HG03159 (cell line): ENCODE results near the gene NDUFV1.
"Not testable (repeated sequence)": the region's sequence is repeated elsewhere in the genome, so short reads cannot be mapped to it uniquely, and the experiment has no call there.

ENCODE experiments used
- ATAC-seq: cut with Tn5 transposase; IDR thresholded peaks from one replicate; pipeline ENCODE4 v1.9.1; 2021; ENCODE audit warnings: mild to moderate bottlenecking, moderate library complexity; ENCODE audit not compliant: unreplicated experiment

NDUFV1 gene

DNA sequence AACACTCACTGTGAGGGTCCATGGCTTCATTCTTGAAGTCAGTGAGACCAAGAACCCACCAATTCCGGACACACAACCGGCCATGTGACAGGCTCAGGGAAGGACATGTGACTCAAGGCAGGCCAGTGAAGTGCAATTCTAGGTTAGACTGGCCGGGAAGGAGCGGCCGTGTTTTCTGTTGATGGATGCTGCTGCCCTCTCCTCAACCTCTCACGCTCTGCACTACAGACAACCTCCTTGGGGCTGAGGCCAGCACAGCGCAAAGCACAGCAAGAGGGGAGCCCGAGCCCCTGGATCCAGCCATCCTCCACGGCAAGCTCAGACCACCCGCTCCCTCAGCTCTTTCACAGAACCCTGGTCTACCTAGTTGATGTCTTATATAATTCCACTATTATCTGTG is 20.2 kb downstream of the NDUFV1 start:
- no peak for ATAC-seq

DNA sequence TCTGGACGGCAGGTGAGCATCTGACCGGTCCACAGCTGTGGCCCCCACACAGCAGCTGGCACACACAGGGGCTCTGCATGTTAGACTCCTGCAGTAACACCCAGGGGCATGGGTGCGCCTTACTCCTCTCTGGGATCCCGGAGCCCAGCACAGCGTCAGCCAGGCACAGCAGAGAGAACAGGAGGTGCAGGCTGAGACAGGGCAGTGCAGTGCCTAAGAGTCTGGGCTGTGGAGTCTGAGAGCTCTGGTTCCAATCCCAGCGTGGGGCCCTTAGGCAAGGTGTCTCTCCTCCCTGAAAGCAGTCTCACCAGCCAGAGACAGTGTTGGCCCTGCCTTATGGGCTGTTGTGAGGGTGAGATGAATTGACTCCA is 20.7 kb downstream of the NDUFV1 start:
- ATAC-seq, result no peak

DNA sequence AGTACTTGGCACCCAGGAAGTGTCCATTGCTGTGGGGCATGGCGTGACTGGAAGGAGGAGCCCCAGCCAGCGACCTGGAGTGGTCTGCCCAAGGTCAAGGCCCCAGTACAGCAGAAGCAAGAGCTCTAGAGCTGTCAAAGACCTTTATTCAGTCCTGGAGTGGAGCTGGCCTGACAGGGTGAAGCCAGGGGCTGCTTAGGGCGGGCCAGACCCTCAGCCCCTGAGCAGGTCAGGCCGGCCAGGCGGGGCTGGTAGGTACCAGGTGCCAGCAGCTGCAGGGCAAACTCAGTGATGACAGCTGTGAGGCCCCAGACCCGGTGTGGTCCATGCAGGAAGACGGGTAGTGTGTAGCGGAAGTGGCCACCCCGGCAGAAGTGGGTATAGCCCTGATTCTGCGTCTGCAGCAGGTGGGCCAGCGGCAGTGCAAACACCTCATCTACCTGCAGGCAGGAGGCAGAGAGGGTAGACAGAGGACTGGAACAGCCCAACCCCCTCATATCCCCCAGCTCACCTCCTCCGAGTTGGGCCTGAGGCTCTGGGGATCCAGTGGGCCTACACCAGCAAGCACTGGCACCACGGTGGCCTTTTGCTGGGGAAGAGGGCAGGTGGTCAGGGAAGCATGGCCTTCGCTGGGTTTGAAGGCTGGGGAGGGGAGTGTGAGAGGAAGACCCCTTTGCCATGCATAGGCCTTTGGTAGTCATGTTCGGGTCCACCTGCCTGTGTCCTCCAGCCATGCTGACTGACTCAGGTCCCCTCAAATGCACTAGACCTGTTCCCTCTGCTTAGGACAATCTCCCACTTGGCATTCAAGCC is 21.3 kb downstream of the NDUFV1 start:
- ATAC-seq, result no peak

DNA sequence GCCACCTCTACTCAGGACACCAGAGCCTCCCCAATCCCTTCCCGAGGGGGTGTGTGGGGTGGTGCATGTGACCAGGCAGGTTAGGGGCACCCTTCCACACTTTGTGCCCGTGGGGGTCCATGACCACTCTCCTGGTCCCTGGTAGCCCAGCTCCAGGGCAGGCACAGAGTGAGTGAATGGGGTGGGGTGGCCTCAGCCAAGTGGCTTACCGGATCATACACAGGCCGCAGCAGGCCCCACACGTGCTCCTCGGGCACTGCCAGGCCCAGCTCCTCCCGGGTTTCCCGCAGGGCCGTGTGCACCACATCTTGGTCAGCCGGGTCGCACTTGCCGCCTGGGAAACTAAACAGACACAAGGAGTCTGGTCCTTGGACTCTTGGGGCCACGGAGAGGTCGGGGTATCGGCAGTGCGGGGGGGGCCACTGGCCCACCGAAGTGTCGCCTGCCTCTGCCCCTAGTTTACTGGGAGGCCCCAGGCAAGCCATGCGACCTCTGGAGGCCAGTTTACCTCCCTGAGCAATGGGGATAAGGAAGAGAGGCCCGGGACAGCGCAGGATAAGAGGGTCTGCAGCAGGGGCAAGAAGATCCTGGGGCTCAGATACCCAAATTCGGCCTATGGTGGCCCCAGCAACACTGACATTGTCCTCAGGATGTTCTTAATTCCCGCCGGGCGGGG is 22.1 kb downstream of the NDUFV1 start:
- no peak for ATAC-seq

DNA sequence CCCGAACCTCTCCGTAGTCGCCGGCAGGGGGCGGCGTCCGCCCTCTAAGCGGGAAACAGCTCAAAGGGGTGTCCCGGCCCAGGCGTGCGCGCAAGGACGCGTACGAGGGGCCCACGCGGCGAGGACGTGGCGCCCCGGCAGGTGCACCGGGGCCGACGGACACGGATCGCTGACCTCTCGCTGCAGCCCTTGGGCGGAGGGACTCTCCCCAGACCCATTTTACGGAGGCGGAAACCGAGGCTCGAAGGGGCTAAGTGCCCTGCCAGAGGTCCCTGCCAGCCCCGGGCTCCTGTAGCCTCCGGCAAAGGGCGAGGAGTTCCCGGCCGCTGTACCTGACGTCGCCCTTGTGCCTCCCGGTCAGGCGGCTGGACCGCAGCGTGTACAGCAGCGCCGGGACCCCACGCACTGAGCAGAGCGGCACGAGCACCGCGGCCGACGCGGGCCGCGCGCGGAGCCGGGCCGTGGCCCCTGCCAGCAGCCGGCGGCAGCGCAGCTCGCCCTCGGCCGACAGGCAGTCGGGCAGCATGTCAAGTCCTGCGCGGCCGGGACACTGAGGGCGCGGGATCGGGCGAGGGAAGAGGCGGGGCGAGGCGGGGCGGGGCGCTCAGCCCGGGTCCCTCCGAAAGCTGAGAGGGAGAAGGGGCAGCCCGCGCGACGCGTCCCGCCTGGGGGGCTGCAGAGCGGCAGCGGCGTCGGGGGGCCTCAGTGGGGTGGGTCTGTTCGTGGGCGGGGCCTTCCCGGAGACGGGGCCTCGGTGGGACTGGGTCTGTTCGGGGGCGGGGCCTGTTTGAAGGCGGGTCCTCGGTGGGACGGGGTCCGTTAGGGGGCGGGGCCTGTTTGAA is 22.9 kb downstream of the NDUFV1 start, which contains the start of gene NUDT8:
Gene NUDT8 (minus strand): TSS at position 552 of the 842 bp plus-strand sequence. CDS start 26 bp downstream, at position 526.
- peak; percentile 45 for ATAC-seq

DNA sequence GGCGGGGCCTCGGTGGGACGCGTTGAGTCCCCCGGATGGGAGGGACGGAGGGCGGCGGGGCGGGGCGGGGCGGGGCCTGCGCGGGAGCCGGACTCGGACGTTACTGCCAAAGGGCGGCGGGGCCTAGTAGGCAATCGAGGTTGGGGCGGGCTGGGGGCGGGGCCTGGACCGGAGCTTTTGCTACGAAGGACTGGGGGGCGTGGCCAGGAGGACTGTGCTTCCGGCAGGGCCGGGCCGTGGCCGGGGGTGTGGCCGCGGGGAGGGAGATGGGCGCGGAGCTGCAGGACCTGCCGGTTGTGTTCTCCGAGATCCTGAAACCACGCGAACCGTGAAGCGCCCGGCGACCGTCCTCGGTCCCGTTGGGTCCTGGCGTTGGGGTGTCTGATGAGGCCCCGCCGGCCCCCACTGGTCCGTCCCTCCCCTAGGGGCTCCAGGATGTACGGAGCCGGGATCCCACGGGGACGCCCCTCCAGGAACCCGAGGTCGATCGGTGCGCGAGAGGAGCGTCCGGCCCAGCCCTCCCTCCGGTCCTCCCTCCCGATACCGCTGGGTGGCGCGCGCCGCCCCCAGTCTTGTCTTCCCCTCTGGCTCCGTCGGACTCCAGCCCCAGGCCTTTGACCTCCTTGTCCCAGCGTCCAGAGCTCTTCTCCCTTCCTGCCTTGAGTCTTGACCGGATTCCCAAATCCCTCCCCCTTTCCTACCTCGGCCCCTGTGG is 23.6 kb downstream of the NDUFV1 start:
- peak; percentile 64 for ATAC-seq

DNA sequence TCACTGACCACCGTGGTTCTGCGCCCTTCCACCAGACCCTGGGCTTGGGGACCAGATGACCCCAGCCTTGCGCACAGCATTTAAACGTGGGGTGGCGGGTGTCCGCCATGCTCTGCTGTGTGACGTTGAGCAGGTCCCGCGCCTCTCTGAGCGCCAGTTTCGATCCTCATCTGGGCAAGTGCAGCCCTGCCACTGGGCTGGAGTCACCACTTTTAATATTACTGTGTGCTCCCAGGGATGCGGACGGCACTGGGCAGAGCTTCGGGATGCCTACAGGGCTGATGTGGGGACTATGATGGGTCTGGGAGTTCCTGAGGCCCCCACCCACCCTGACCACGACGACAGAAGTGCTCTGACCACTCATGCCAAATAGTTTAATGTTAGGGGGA is 24.2 kb downstream of the NDUFV1 start:
- no peak for ATAC-seq

DNA sequence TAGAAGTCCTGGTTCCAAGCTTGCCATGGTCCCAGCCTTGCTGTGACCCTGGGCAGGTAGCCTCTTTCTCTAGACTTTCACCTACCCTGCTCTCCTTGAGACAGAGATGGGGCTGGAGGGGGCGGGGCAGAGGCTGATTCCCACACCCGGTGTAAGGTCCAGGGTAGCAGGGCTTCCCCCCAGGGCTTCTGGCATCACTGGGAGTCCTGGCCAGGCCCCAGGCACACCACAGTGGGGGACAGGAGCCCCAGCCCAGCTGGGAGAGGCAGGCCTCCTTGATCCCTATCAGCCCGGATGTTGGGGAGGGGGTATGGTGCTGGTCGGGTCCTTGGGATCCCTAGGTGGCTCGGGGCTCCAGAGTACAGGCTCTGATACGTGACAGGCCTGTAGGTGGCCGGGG is 24.7 kb downstream of the NDUFV1 start:
- ATAC-seq, result no peak

DNA sequence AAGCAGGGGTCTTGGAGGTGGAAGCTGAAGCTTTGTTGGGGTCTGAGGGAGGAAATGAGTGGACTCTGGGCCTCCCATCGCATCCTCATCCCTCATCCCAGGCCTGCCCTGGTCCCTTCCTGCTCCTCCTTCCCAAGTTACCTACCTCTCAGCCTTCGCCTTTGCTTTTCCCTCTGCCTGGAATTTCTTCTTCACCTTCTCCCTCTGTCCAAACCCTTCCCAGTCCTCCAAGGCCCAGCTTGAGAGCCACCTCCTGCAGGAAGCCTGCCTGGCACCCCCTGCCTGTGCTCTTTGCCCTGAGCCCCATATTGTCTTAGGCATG is 25.1 kb downstream of the NDUFV1 start:
- ATAC-seq, result no peak

DNA sequence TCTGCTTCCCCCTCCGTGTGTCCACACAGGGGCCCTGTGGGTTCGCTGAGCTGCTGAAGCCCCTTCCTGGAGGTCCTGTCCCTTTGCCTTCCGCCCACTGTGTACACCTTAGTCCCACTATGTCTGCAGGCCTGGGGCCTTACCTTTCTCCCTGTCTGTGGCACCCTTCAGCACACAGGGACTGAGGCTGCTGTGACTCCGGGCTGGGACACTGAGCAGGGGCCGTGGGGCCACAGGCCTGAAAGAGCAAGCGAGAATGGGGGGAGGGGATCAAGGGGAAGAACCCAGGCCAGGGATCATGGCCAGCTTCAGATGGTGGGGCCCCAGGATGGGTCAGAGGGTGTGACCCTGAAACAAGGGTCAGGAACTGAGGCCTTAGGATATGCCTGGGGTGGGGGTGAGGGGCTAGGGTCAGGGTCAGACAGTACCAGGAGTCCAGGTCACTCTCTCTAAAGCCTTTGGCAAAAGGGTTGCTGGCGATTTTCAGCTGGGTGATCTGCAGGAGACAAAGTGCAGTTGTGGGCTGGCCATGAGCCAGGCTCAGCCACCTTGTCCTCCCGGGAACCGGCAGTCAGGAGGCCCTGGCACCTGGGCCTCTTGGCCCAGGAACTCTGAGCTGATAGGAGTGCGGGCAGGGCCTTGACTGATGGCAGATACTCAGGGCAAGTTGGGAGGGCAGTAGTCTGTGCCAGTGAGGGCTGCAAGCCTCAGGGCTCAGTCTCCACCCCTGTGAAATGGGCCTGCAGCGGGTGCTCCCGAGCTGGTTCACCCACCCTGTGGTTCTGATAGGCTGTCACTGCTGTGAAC is 25.6 kb downstream of the NDUFV1 start:
- no peak for ATAC-seq

DNA sequence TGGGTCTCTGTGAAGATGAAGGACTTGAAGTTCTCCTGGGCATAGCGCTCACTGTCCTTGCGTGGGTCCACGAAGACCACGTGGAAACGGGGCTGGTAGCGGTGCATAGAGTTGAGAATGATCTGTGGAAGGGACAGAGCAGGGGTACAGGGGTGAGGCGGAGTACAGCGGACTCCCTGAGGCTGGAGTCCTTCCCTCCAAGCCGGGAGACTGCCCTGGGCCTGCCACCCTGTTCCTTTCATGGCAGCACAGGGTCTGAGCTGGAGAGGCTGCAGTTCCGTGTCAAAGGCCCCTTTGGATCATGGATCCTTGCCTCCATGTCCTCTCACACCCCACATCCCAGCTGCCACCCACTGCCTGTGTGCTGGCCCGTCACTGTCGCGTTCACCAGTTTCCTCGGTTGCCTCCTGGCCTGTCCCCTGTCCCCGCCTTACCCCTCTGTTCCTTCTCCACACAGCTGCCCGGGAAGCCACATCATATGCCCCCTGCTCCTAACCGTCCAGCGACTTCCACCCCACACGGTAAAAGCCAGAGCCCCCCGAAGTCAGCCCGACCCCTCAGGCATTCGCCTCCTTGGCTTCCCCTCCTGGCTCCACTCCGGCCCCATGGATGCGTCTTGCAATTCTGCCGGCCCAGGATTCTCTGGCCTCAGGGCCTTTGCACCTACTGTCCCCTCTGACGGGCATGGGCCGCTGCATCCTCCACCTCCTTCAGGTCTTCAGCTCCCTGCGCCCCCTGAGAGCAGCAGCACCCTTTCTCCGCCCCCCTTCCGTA is 26.4 kb downstream of the NDUFV1 start:
- ATAC-seq, result no peak

DNA sequence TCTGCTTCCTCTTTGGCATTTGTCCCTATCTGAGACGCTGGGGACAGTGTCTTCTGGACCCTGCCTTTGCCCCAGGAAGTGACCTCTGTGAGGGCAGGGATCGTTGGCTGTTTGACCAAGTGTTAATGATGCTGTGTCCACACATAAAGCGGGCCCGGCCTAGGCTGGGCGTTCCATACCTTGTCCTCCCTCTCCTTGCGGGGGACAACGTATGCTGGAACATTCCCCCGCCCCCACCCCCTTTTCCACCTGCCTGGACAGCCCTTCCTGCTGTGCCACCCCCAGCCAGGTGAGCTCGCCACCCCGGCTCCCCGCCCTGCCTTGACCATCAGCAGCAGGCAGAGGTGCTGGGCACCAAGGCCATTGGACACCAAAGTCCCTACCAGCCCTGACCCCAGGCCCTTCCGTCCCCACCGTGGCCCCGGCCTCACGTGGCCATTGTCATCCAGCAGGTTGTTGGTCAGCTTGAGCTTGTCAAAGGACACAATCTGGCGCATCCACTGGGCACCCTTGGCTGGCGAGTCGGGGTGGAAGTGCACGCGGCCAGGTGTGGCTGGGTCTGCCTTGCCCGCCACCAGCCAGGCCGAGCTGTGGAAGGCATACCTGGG is 27.1 kb downstream of the NDUFV1 start:
- no peak for ATAC-seq

DNA sequence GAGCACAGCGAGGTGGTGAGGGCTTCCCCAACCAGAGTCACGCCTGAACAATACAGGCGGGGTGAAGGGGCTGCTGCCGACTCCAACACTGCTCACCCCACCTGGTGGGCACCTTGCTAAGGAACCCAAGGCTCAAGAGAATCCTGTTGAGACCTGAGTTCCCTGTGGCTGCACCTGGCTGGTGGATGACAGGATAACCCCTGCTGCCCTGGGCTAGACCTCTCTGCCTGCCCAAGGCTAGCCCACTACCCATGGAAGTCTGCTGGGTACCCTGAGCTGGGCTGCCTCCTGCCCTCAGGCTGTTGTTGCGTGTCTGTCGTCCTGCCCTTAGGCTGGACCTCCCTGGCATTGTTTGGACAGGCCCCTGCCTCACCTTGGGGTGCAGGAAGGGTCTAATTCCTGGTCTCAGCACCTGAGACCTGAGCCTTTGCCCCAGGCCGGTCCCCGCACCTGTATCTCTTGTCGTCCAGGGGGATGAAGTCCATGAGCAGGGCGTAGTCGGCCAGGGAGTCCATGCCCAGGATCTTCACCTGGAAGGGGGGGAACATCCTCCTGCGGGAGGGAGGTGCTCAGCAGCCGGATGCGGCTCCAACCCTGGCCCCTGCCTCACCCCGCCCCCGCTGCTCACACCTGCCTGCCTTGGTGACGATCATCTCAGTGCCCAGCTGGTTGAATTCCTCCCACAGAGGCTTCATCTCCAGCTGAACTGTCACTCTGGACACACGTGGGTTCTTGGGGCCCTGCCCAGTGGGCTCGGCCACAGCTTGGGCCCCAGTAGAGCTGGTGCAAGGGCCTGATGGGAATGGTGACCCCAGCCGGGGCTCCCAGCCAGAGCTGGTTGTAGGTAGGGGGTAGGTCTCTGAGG is 27.9 kb downstream of the NDUFV1 start:
- ATAC-seq, result no peak

DNA sequence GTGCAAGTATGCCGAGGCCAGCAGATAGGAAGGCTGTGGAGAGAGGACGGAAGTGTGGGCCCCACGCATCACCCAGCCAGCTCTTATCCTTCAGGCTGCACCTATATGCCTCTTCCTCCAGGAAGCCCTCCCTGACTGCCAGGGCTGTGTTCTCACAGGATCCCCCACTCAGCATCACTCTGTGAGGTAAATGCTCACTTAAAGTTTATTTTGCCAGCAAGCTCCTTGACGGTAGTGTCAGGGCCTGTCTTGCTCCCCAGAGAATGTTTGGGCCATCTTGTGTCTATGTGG is 28.4 kb downstream of the NDUFV1 start:
- no peak for ATAC-seq

DNA sequence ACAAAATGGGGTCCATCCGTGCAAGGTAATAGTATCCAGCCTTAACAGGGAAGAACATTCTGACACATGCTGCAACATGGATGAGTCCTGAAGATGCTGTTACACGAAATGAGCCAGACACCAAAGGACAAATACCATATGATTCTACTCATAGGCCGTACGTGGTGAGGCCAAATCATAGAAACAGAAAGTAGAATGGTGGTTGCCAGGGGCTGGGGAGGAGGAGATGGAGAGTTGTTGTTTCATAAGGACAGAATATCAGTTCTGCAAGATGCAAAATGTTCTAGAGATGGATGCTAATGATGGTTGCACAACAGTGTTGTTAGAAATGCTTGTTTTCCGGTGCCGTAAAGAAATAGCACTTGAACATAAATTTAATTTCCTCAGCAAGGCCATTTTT is 30.2 kb downstream of the NDUFV1 start:
- no peak for ATAC-seq

DNA sequence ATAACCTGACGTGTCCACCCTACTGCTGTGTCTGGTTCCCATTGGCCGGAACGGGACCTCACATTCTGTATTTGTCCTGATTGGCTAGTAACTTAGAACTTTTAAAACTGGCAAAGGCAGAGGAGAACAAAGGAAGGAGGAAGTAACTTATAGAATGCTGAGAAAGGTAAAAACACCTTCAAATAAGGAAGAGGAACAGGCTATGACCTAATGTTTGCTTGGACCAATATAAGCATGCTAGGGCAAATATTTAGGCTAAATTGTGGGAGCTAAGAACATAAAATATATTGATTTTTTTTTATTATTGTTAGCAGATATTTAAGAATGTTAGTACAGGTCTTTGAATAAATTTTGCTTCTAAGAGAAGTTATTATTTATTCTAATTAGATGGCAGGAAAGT is 30.7 kb downstream of the NDUFV1 start:
- ATAC-seq, result not testable (repeated sequence)

DNA sequence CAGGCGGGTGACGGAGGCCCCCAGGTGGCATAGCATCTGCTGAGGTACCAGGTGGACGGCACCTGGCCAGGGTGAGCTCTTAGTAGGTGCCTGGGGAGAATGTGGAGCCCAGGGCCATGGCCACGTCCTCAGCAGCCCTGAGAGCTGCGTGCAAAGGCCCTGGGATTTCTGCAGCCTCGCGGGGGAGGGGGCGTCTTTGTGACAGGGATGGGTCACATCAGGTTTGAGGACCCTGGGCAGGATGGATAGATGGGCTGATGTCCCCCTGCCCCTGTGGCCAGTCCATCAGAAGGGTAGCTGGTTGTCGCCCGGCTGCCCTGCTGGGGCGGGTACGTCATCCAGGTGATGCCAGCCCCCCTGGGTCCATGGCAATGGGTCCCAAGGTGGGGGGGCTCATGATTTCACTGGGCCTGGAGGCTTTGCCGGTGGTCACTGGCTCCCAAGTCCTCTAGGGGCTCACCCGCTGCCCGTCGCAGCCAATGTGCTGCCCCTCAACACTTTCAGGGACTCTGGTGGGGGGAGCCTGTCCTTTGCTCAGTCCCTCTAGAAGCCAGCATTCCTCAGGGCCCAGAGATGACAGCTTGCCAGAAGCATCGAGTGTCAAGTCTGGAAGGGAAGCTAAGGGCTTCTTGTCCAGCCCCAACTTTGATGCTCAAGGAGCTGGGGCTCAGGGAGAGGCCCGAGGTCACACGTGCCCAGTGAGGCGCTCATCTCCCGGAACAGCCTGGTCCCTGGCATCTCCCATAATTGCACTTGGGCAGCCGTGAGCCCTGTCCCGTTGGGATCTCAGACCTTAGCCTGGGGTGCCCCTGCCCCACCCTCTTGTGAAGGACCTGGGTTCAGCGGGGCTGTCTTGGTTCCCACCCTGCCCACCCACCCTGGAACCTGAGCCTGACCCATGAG is 32.0 kb downstream of the NDUFV1 start:
- ATAC-seq, result no peak
